PC-9 (cell line): ENCODE results near the gene GUK1. TPM values are rescaled to one million over a fixed set of nuclear protein-coding genes. Genes with fewer than 3 reads are reported as not detected.

ENCODE experiments used
- BruUV-seq: library from RNA; stranded (reverse); fragments of 400-500 nt; replicated peaks from 2 replicates; lab custom pipeline; 2021; lab: Mats Ljungman, UMichigan
- CTCF ChIA-PET: fragments of 300-600 bp; sonication (Branson Sonifier 250); formaldehyde crosslinking; loops from one replicate; lab custom pipeline; 2022; ENCODE audit warnings: antibody characterized with exemption; lab: Charles Lee
- POLR2A ChIA-PET: fragments of 300-600 bp; sonication (Branson Sonifier 250); formaldehyde crosslinking; loops from one replicate; lab custom pipeline; 2022; ENCODE audit warnings: antibody characterized with exemption; ENCODE audit not compliant: unreplicated experiment; lab: Charles Lee
- DNase-seq, 2 experiments: peaks; one replicate each; pipeline versions ENCODE4 v3.0.0 to v3.0.0-alpha.2; 2015 to 2022; ENCODE audit warnings: mixed read lengths in 1 of 2
- H2AFZ ChIP-seq: fragments of 200-600 bp; sonication (generic); 2 replicates; pipeline ENCODE4 v1.8.1; 2017; ENCODE audit warnings: antibody characterized with exemption
- H3F3A ChIP-seq: fragments of 200-600 bp; sonication (generic); 2 replicates; pipeline ENCODE4 v1.8.1; 2017; ENCODE audit warnings: antibody characterized with exemption, mild to moderate bottlenecking, low read depth; ENCODE audit not compliant: insufficient read depth
- H3K27ac ChIP-seq: fragments of 200-600 bp; sonication (generic); 2 replicates; pipeline ENCODE4 v1.6.1; 2016; ENCODE audit warnings: mixed run types
- H3K27me3 ChIP-seq: fragments of 200-600 bp; sonication (generic); 2 replicates; pipeline ENCODE4 v1.6.1; 2016; ENCODE audit warnings: low read depth, mixed run types; ENCODE audit not compliant: insufficient read depth
- H3K36me3 ChIP-seq: fragments of 200-600 bp; sonication (generic); 2 replicates; pipeline ENCODE4 v1.6.1; 2016; ENCODE audit warnings: low read depth, mixed run types
- H3K4me1 ChIP-seq: fragments of 200-600 bp; sonication (generic); replicated peaks from 2 replicates; pipeline ENCODE4 v1.6.1; 2016; ENCODE audit warnings: mixed run types; ENCODE audit not compliant: insufficient read depth
- H3K4me2 ChIP-seq: fragments of 200-600 bp; sonication (generic); 2 replicates; pipeline ENCODE4 v1.6.1; 2017; ENCODE audit warnings: mixed run types
- H3K4me3 ChIP-seq: fragments of 200-600 bp; sonication (generic); 2 replicates; pipeline ENCODE4 v1.6.1; 2016; ENCODE audit warnings: mixed run types
- H3K79me2 ChIP-seq: fragments of 200-600 bp; sonication (generic); 2 replicates; pipeline ENCODE4 v1.6.1; 2017; ENCODE audit warnings: low read depth, mixed run types
- H3K9me2 ChIP-seq: fragments of 200-600 bp; sonication (generic); 2 replicates; pipeline ENCODE4 v1.8.1; 2017; ENCODE audit warnings: mild to moderate bottlenecking; ENCODE audit not compliant: insufficient read depth
- H3K9me3 ChIP-seq: fragments of 200-600 bp; sonication (generic); 2 replicates; pipeline ENCODE4 v1.8.1; 2016; ENCODE audit warnings: low read depth; ENCODE audit not compliant: insufficient read depth
- H4K20me1 ChIP-seq: fragments of 200-600 bp; sonication (generic); 2 replicates; pipeline ENCODE4 v1.8.1; 2017; ENCODE audit not compliant: insufficient read depth
- EZH2 ChIP-seq: fragments of 200-600 bp; sonication (generic); IDR thresholded peaks from 2 replicates; pipeline ENCODE4 v1.8.0; 2017; ENCODE audit warnings: antibody characterized with exemption, low read depth
- intact Hi-C: fragments of 100-400 bp; cut with micrococcal nuclease; formaldehyde crosslinking; loops from one replicate; pipeline ENCODE4 v1.10.0; 2022; ENCODE audit not compliant: unreplicated experiment
- total RNA-seq: library from RNA; stranded (reverse); gene quantifications from 2 replicates; pipeline ENCODE4 v1.2.3, GENCODE V29; 2021
- TF ChIP-seq, protein P1 (sequence below): fragments of 200-600 bp; sonication (generic); conservative IDR thresholded peaks from 2 replicates; pipeline ENCODE4 v1.6.1; 2017; ENCODE audit warnings: mixed run types, antibody characterized with exemption, mild to moderate bottlenecking, moderate library complexity

The GUK1 gene
- total RNA-seq, 1 experiment from 2014 or later = 239 TPM

GRCh38 chr1:228131766-228132165 is 8.3 kb upstream of the GUK1 start:
- no peaks in the 10 kb centered on the region for H3K27me3 ChIP-seq
- peak overlapping the region; percentile 46; the same call in 1 of the 2 replicates for H2AFZ ChIP-seq
- no peaks in the 10 kb centered on the region for H3K36me3 ChIP-seq
- peak overlapping the region; percentile 62; the same call in 1 of the 2 replicates for H3K4me3 ChIP-seq
- intact Hi-C loops = loop anchor here (1.0 to 10.0 kb wide), 12 partner anchors 28 to 1093 kb away; partner anchors contain the start of genes C1orf35 and TRIM11
- no peaks in the 10 kb centered on the region for H3K9me3 ChIP-seq
- H3F3A ChIP-seq = peaks cover 12% of the 10 kb centered on the region; the same call in 1 of the 2 replicates
- H4K20me1 ChIP-seq = no peaks in the 10 kb centered on the region
- no peak for TF ChIP-seq EZH2
- TF ChIP-seq, protein P1, sequence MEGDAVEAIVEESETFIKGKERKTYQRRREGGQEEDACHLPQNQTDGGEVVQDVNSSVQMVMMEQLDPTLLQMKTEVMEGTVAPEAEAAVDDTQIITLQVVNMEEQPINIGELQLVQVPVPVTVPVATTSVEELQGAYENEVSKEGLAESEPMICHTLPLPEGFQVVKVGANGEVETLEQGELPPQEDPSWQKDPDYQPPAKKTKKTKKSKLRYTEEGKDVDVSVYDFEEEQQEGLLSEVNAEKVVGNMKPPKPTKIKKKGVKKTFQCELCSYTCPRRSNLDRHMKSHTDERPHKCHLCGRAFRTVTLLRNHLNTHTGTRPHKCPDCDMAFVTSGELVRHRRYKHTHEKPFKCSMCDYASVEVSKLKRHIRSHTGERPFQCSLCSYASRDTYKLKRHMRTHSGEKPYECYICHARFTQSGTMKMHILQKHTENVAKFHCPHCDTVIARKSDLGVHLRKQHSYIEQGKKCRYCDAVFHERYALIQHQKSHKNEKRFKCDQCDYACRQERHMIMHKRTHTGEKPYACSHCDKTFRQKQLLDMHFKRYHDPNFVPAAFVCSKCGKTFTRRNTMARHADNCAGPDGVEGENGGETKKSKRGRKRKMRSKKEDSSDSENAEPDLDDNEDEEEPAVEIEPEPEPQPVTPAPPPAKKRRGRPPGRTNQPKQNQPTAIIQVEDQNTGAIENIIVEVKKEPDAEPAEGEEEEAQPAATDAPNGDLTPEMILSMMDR = no peak
- no peaks in the 10 kb centered on the region for H3K79me2 ChIP-seq
- peak overlapping the region; percentile 82 for H3K27ac ChIP-seq
- H3K4me1 ChIP-seq = peaks cover 16% of the 10 kb centered on the region
- peak overlapping the region; percentile 78 for H3K4me2 ChIP-seq
- BruUV-seq = no TSS peak
- ChIA-PET POLR2A (no interaction called here), CTCF (no interaction called here)
- DNase-seq = peak; percentile 27 to 63
- no peaks in the 10 kb centered on the region for H3K9me2 ChIP-seq

DNA sequence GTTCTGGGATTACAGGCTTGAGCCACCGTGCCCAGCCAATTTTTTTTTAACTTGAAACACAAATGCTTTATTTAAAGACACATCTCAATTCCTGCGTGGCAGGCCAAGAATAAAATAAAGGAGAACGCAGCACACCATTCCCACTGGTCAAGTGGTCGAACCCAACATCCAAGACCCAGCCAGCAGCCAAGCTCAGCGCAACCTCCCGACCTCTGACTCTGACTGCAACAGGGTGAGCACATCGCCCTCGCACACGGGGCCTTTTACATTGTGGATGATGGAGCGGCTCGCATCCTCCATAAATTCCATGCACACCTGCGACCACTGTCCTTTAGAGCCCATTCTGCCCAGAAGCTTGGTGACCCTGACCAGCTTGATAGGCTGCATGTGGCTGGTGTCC is 5.5 kb upstream of the GUK1 start:
- no peaks in the 10 kb centered on the region for H3K27me3 ChIP-seq
- TF ChIP-seq EZH2 = no peak
- TF ChIP-seq, protein P1 = no peak
- no peaks in the 10 kb centered on the region for H3K9me3 ChIP-seq
- no TSS peak for BruUV-seq
- H3K4me3 ChIP-seq = no peak overlapping the region
- no peak overlapping the region for H3K4me2 ChIP-seq
- H3F3A ChIP-seq = peaks cover 12% of the 10 kb centered on the region; the same call in 1 of the 2 replicates
- H3K79me2 ChIP-seq = no peaks in the 10 kb centered on the region
- peaks cover 16% of the 10 kb centered on the region for H3K4me1 ChIP-seq
- ChIA-PET POLR2A (no interaction called here), CTCF (no interaction called here)
- H4K20me1 ChIP-seq = no peaks in the 10 kb centered on the region
- intact Hi-C loops = loop anchor here (5.0 to 10.0 kb wide), 4 partner anchors 243 to 1090 kb away; no protein-coding TSS in a partner anchor
- H3K27ac ChIP-seq = no peak overlapping the region
- DNase-seq = no peak
- H3K36me3 ChIP-seq = no peaks in the 10 kb centered on the region
- H3K9me2 ChIP-seq = no peaks in the 10 kb centered on the region
- H2AFZ ChIP-seq = no peak overlapping the region

DNA sequence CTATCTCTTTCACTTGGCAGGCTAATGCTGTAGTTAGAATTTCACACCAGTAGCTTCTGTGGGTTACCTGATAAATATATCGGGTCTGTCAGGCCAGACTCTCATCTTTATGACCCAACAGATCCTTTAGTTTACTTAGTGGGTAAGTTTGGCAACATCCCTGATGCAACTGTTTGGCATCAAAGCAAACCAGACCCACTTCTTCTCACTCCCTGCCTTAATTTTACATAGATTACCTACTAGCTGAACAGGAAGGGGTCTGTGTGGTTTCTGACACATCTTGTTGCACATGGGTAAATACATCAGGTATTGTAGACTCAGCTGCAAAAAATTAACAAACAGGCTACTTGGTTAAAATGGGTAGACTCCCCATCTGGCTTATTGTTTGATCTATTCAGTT is 3.2 kb upstream of the GUK1 start:
- CTCF ChIA-PET = no interaction called here

More for the DNA sequence above, 3.2 kb upstream of the GUK1 start:
- no peak overlapping the region for H3K4me3 ChIP-seq
- H3K4me2 ChIP-seq = no peak overlapping the region
- H3F3A ChIP-seq = peaks cover 5% of the 10 kb centered on the region; the same call in 1 of the 2 replicates
- DNase-seq = peak in 1 of 2 experiments; percentile 59
- H3K27ac ChIP-seq = no peak overlapping the region
- H3K9me3 ChIP-seq = no peaks in the 10 kb centered on the region
- H3K36me3 ChIP-seq = no peaks in the 10 kb centered on the region
- H2AFZ ChIP-seq = no peak overlapping the region
- H3K4me1 ChIP-seq = peaks cover 16% of the 10 kb centered on the region
- no peaks in the 10 kb centered on the region for H3K27me3 ChIP-seq
- intact Hi-C loops = loop anchor here (10.0 kb wide), 2 partner anchors 652 to 1088 kb away; no protein-coding TSS in a partner anchor
- H3K9me2 ChIP-seq = no peaks in the 10 kb centered on the region
- H4K20me1 ChIP-seq = peaks cover 2% of the 10 kb centered on the region; the same call in 1 of the 2 replicates
- POLR2A ChIA-PET = interaction anchor here (0.7 kb wide), 1 partner anchor 138 kb away, joined by 13 read pairs; no protein-coding TSS in a partner anchor
- TF ChIP-seq EZH2 = no peak
- TF ChIP-seq, protein P1 = no peak
- BruUV-seq = no TSS peak
- H3K79me2 ChIP-seq = peaks cover 16% of the 10 kb centered on the region
